ENCODE results near the gene B4GALT6.

Gene B4GALT6

DNA sequence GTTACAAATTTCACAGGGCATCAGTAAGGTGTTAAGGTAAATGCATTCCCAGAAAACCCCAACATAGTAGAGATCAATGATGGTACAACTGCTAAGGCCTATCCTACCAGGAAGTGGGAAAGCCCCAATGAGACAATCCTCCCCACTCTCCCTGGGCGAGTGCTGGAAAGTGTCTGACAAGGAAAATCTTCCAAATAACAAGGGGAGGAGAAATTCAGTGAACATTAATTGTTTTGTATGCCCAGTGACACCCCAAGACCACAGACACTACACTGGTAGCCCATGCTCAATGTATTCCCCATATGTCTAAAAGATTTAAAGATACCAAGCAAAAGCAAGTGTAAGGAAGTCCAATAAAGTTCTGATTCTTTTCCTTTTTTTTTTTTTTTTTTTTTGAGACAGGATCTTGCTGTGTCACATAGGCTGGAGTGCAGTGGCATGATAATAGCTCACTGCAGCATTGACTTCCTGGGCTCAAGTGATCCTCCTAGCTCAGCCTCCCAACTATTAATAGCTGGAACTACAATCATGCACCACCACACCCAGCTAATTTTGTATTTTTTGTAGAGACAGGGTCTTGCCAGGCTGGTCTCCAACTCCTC is 24.7 kb downstream of the B4GALT6 start:
- DNase-seq (ENCODE audit: low read depth): no peak

DNA sequence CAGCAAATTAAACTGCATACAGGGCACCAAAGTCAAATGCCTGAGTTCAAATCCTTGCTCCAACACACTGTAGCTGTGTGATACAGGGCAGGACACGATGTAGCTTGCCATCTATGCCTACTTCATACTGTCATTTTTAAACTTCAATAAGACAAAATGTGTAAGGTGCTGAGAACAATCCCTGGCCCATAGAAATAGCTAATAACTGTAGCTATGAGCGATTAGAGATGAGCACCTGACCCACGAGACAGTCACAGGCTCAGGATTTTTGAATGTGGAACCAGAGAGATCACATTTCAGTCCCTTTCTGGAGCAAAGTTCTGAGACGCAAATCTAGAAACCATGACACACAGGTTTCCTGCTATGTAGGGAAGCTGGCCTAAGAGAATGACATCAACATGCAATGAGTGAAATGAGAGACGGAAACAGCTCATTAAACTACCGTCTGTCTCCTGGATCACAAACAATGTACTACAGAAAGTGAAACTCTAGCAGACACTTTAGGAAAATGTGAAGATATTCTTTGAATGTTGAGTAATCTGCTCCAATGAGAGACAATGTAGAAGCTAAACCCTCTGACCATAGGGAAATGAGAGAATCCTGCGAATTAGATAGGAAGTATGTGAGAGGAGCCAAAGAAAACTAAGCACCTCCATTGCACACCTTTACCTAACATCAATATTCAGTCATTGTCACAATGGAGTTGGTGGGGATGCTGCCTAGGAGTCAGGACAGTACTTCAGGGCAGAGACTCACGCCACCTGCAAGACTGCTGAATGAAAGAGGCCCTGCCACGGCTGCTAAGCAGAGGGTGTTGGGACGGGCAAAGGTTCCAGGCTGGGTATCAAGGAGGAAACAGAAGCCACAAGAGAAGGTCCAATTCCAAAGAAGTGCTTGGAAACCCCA is 25.5 kb downstream of the B4GALT6 start:
- DNase-seq (ENCODE audit: low read depth): no peak

DNA sequence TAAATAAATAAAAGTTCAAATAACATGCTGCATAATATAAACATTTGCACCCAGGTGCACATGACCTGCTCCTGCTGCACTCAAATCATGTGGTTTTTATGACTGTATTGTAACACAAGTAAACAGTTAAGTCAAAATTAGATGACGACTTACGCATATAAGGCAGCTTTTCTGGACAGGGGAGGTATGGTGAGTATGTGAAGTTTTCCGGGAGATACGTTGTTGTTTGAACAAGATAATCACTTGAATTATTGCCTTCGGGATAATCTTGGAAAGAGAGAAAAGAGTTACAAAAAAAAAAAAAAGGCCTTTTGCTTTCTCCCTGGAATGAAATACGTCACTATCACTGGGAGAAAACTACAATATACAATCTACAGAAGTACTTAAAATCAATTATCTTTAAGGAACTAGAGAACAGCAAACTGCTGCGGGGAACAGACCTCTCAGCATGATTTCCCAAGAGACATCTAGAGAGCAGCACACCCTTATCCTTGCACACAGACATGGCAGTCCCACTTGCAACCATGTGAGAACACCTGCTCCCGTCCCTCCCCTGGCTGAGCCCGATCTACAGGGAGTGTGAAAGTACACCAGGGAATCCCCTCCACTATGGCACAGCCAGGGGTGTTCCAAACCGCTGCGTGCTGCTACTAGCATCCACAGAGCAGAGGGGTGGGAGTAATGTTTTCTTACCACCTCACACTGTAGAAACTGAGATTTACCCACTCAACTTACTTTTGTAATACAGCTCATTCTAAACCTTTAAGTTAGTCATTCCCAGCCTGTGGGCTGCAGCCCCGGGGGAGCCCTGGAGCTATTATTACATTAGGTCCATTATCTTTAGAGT is 26.3 kb downstream of the B4GALT6 start:
- no peak for DNase-seq (ENCODE audit: low read depth)

DNA sequence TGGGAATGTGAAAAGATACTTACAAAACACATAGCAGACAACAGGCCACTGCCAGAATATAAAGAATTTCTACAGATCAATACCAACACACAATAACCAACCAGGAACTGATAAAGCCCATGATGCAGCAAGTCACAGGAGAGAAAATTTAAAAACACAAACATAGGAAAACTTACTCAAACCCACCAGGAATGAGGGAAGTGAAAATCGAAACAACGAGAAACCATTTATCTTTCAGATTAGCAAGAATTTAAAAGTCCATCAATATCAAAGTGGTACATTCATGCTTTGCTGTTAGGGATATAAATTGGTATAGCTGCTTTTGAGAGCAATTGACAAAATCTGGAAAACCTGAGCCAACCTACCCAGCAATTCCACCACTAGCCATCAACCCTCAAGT is 27.6 kb downstream of the B4GALT6 start:
- DNase-seq (ENCODE audit: low read depth): no peak

DNA sequence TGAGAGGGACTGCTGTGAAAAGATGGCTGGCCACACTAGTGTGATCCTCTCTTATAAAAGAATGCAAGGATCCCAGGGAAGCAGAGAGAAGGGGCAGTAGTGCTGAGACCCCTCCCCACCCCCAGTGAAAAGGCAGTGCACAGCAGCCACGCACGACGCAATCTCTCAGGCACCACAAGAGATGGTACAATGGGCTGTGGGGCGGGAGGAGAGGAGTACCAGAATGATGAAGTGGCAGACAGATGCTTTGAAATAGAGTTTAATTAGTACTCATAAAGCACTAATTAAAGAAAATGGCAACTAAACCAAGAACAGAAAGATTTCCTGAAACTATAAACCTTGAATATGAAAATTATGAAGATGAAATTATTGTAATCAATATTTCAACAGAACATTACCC is 29.0 kb downstream of the B4GALT6 start:
- no peak for DNase-seq (ENCODE audit: low read depth)

GRCh38 chr18:31652877-31653276 is 31.5 kb downstream of the B4GALT6 start:
- DNase-seq (ENCODE audit: low read depth): no peak

- DNase-seq (ENCODE audit: low read depth): no peak
These were observed 32.0 kb downstream of the B4GALT6 start for GRCh38 chr18:31652357-31652756.

- no peak for DNase-seq (ENCODE audit: low read depth)
These were observed 33.0 kb downstream of the B4GALT6 start for GRCh38 chr18:31651369-31651768.

- DNase-seq (ENCODE audit: low read depth): no peak
These were observed 34.2 kb downstream of the B4GALT6 start for GRCh38 chr18:31649978-31650719.

DNA sequence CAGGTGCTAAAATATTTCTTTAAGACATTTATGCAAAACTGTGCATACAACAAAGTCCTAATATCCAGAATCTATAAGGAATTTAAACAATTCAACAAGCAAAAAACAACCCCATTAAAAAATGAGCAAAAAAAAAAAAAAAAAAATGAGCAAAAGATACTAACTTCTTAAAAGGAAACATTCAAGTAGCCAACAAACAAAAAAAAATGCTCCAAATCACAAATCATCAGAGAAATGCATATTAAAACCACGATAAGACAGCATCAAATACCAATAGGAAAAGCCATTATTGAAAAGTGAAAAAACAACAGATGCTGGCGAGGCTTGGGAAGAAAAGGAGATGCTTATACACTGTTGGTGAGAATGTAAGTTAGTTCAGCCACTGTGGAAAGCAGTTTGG is 34.9 kb downstream of the B4GALT6 start:
- DNase-seq (ENCODE audit: low read depth): no peak

GRCh38 chr18:31648966-31649429 is 35.4 kb downstream of the B4GALT6 start:
- peak; percentile 2 for DNase-seq (ENCODE audit: low read depth)

- DNase-seq (ENCODE audit: low read depth): no peak
These were observed 35.9 kb downstream of the B4GALT6 start for GRCh38 chr18:31648458-31648857.

DNA sequence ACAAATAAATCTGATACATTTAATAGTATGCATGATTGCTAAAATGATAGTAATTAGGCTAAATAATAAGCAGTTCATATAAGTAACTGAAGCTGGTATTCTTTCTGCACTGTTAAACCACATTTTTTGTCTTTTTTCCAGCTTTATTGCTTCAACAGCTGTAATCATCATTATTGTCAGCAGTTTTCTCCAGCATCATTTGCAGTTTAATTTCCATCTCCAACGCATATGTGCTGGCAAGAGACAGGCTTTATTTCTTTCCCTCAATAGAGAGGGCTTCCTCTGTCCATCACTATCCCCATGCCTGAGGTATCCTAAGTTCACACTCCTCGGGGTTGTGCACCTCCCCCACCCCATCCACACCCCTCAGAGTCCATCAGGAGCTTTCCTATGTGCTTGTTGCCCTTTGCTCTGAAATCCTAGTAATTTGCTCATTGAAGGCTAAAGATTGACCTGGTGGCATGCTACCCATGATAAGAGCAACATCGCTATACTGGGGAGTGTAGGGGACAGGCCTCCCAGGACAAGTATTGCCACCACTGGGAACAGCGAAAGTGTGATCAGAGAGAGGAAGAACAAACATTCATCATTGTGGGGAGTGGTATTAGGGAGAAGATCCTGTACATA is 37.1 kb downstream of the B4GALT6 start:
- DNase-seq (ENCODE audit: low read depth): no peak

DNA sequence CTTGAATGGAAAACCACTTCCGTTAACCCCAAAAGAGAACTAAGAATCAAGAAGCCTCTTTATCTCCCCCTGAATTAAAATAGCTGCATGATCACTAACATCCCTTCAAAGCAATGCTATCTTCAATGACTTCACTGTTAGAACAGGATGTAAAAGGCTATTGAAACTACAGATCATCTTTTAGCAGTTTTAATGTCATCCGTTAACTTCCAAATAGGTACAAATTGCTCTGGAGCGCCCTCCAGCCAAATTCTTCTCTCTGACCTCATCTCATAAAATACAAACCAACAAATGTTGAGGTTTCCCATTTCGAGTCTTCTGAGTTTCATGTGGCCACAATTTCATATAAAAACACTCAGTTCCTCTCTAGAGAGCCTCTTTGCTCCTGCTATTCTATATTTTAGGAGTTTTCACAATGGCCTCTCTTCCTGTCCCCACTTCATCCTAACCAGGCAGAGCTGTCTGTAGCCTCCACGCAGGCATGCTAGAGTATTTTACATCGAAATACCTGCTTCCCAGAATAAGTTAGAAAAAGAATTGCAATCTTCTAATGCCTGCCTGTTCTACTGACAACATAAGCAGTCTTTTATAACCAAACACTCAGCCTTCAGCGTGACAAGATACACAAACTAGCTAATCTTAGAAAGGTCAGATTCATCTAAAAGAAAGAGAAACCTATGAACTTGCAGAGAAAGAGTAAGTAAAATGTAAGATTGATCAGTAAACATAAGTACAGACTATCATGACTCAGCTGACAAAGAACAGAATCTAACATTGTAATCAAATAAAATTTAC is 37.9 kb downstream of the B4GALT6 start:
- no peak for DNase-seq (ENCODE audit: low read depth)

DNA sequence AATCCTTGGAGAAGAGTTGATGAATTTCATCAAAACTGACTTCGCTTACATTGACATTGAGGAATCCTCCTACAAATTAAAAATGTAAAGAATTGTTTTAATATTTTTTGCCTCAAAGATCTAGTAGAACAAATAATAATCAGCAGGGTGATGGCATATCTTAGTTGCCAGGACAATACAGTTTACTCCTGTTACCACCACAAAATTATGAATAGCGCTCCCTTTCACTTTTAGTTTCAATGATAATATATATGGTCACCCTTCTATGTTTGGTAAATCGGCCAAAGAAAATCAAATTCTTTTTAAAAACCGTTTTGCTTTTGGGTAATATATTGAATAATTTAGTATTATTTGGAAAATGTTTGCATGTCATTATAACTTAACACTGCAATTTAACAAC is 39.0 kb downstream of the B4GALT6 start:
- DNase-seq (ENCODE audit: low read depth): no peak

- no peak for DNase-seq (ENCODE audit: low read depth)
These were observed 41.4 kb downstream of the B4GALT6 start for GRCh38 chr18:31643003-31643402.

DNA sequence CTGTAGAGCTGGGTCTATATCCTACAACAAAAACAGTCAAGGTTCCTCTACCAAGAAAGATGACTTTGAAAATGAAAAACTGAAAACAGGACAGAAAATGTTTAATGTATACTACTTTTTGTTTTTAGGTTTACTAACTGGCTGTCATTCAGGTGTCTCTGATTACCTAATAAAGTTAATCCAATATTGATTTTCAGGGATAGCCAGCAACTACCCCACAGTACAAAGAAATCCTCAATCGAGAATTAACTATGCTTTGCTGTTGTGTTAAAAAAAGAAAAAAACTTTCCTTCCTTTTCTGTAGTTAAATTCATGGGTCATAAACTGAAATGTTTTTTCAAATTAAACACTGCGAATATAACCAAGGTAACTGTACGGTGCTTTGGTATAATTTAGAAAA is 46.9 kb downstream of the B4GALT6 start:
- no peak for DNase-seq (ENCODE audit: low read depth)

GRCh38 chr18:31636387-31636786 is 48.0 kb downstream of the B4GALT6 start:
- no peak for DNase-seq (ENCODE audit: low read depth)

DNA sequence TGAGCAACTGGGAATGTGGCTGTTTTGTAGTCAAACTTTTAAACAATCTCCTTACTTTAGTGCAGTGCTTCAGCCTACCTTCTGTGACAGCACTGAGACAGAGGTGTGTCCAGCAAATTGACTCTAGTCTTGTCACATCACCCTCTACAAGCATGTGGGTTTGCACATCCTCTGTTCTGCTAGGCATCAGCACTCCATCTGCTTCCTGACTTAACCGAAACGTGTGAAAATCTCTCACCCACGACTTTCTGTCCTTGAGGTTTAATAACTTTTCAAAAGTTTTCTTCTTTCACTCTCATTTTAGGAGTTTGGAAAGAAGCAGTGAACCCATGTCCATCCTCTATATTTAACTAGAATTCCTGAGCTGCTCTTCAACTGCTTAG is 50.1 kb downstream of the B4GALT6 start:
- no peak for DNase-seq (ENCODE audit: low read depth)

Data from fibroblast of gingiva (primary cell).